Measurements from ENCODE around the gene CACNB3.

Gene CACNB3

GRCh38 chr12:48795550-48796455, 22.5 kb upstream of the CACNB3 start:
- H3K27ac ChIP-seq (ENCODE audit: low read length) = no peak overlapping the region
- peak overlapping the region; percentile 33; the same call in 1 of the 2 replicates for H3K4me3 ChIP-seq (ENCODE audit: low read length)
- no peaks in the 10 kb centered on the region for H3K36me3 ChIP-seq (replicated peaks; ENCODE audit: low read depth, low read length)
- peak overlapping the region; percentile 71 for H2AFZ ChIP-seq (ENCODE audit: low read depth, low read length)
- no peak overlapping the region for H3K9ac ChIP-seq (ENCODE audit: low read length)
- TF ChIP-seq CTCF (IDR thresholded peaks at IDR 0.05; ENCODE audit: low read depth, low read length) (peak; percentile 95), EZH2phosphoT487 (IDR thresholded peaks at IDR 0.05; ENCODE audit: low read depth) (no peak)
- no peaks in the 10 kb centered on the region for H3K79me2 ChIP-seq (ENCODE audit: low read length)
- peaks cover 6% of the 10 kb centered on the region for H3K4me1 ChIP-seq (ENCODE audit: low read length)
- no peaks in the 10 kb centered on the region for H3K9me3 ChIP-seq (ENCODE audit: insufficient read depth, low read length)
- H4K20me1 ChIP-seq (ENCODE audit: insufficient read depth, low read length) = no peaks in the 10 kb centered on the region
- H3K4me2 ChIP-seq (ENCODE audit: low read length) = peak overlapping the region; percentile 62
- no peaks in the 10 kb centered on the region for H3K27me3 ChIP-seq (ENCODE audit: low read depth, low read length)

DNA sequence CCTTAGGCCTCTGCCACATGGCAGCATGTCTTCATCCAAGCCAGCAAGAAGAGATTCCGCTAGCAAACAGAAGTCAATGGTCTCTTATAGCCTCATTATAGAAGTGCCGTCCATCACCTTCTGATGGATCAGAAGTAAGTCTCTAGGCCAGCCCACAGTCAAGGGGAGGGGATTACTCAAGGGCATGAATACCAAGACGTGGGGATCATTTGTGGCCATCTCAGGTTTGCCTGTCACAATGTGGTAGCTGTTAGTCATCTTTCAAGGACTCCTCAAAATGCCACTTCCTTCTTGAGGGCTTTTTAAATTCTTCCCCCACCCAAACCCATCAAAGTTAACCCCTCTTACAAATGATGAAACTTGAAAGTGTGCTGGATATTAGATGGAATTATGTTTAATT, 21.3 kb upstream of the CACNB3 start:
- Histone ChIP-seq H3K36me3 (replicated peaks; ENCODE audit: low read depth, low read length) (no peaks in the 10 kb centered on the region), H3K4me1 (ENCODE audit: low read length) (peaks cover 6% of the 10 kb centered on the region), H3K9ac (ENCODE audit: low read length) (no peak overlapping the region), H3K79me2 (ENCODE audit: low read length) (no peaks in the 10 kb centered on the region), H3K9me3 (ENCODE audit: insufficient read depth, low read length) (no peaks in the 10 kb centered on the region), H3K27me3 (ENCODE audit: low read depth, low read length) (no peaks in the 10 kb centered on the region), H3K27ac (ENCODE audit: low read length) (no peak overlapping the region), H4K20me1 (ENCODE audit: insufficient read depth, low read length) (no peaks in the 10 kb centered on the region), H2AFZ (ENCODE audit: low read depth, low read length) (no peak overlapping the region), H3K4me2 (ENCODE audit: low read length) (no peak overlapping the region), H3K4me3 (ENCODE audit: low read length) (no peak overlapping the region)
- no peak for TF ChIP-seq CTCF (IDR thresholded peaks at IDR 0.05; ENCODE audit: low read depth, low read length)
- TF ChIP-seq EZH2phosphoT487 (IDR thresholded peaks at IDR 0.05; ENCODE audit: low read depth) = no peak

DNA sequence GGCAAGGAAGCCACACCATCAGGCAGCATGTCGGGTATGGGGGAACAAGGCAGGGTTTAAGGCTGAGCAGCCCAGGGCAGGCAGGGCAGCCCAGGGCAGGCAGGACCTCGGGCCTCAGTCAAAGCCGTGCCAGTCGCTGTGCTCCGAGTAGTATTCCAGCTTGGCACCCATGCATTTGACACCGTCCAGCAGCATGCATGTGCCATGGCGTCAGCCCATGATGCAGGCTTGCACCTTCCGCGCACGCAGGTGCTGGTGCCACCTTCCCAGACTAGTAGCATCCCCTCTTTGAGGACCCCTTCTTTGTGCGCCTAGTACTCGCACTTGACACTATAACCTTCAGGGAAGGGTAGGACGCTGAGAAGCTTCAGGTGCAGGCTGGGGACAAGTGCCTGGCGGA, 17.8 kb upstream of the CACNB3 start:
- H3K9me3 ChIP-seq (ENCODE audit: insufficient read depth, low read length) = no peaks in the 10 kb centered on the region
- H3K36me3 ChIP-seq (replicated peaks; ENCODE audit: low read depth, low read length) = no peaks in the 10 kb centered on the region
- no peaks in the 10 kb centered on the region; the same call in 1 of the 2 replicates for H3K4me1 ChIP-seq (ENCODE audit: low read length)
- H3K4me2 ChIP-seq (ENCODE audit: low read length) = no peak overlapping the region
- H3K27me3 ChIP-seq (ENCODE audit: low read depth, low read length) = peaks cover 9% of the 10 kb centered on the region
- H4K20me1 ChIP-seq (ENCODE audit: insufficient read depth, low read length) = no peaks in the 10 kb centered on the region
- H3K27ac ChIP-seq (ENCODE audit: low read length) = no peak overlapping the region
- TF ChIP-seq CTCF (IDR thresholded peaks at IDR 0.05; ENCODE audit: low read depth, low read length) = no peak
- no peak for TF ChIP-seq EZH2phosphoT487 (IDR thresholded peaks at IDR 0.05; ENCODE audit: low read depth)
- no peak overlapping the region for H3K4me3 ChIP-seq (ENCODE audit: low read length)
- H2AFZ ChIP-seq (ENCODE audit: low read depth, low read length) = no peak overlapping the region
- no peak overlapping the region for H3K9ac ChIP-seq (ENCODE audit: low read length)
- no peaks in the 10 kb centered on the region for H3K79me2 ChIP-seq (ENCODE audit: low read length)

GRCh38 chr12:48800971-48801370, 17.3 kb upstream of the CACNB3 start:
- Histone ChIP-seq H3K27ac (ENCODE audit: low read length) (no peak overlapping the region), H3K79me2 (ENCODE audit: low read length) (no peaks in the 10 kb centered on the region)

More at GRCh38 chr12:48800971-48801370, 17.3 kb upstream of the CACNB3 start:
- Histone ChIP-seq H3K4me2 (ENCODE audit: low read length) (no peak overlapping the region), H2AFZ (ENCODE audit: low read depth, low read length) (no peak overlapping the region), H3K4me1 (ENCODE audit: low read length) (no peaks in the 10 kb centered on the region), H3K9me3 (ENCODE audit: insufficient read depth, low read length) (no peaks in the 10 kb centered on the region), H3K27me3 (ENCODE audit: low read depth, low read length) (peaks cover 9% of the 10 kb centered on the region), H4K20me1 (ENCODE audit: insufficient read depth, low read length) (no peaks in the 10 kb centered on the region), H3K4me3 (ENCODE audit: low read length) (no peak overlapping the region), H3K36me3 (replicated peaks; ENCODE audit: low read depth, low read length) (no peaks in the 10 kb centered on the region), H3K9ac (ENCODE audit: low read length) (no peak overlapping the region)
- no peak for TF ChIP-seq EZH2phosphoT487 (IDR thresholded peaks at IDR 0.05; ENCODE audit: low read depth)
- no peak for TF ChIP-seq CTCF (IDR thresholded peaks at IDR 0.05; ENCODE audit: low read depth, low read length)

All from OCI-LY3 (cell line).